K562 (cell line): ENCODE data around the gene ADIPOR2. TPM values are rescaled to one million over a fixed set of nuclear protein-coding genes. Genes with fewer than 3 reads are reported as not detected.

Source experiments
- ARID2 ChIP-seq: fragments of 450-650 bp; IDR thresholded peaks from 2 replicates; pipeline ENCODE4 v1.6.1; 2017; ENCODE audit warnings: antibody characterized with exemption, mild to moderate bottlenecking
- CBX5 ChIP-seq: IDR thresholded peaks from 2 replicates; pipeline ENCODE4 v1.6.1; 2014; ENCODE audit warnings: low read depth, borderline replicate concordance
- CHCHD3 ChIP-seq: fragments of 250-450 bp; sonication (Bioruptor Pico); IDR thresholded peaks from 2 replicates; pipeline ENCODE4 v2.1.2; 2022; ENCODE audit warnings: mild to moderate bottlenecking
- DPF2 ChIP-seq: fragments of 450-650 bp; IDR thresholded peaks from 2 replicates; pipeline ENCODE4 v1.6.1; 2016
- FOXJ2 ChIP-seq: fragments of 200-800 bp; sonication (Bioruptor generic); IDR thresholded peaks from 2 replicates; pipeline ENCODE4 v1.6.1; 2016; ENCODE audit warnings: missing genetic modification characterization, missing compliant biosample characterization
- GATA2 ChIP-seq: sonication (generic); formaldehyde crosslinking; IDR thresholded peaks from 2 replicates; pipeline ENCODE4 v1.4.0; 2020; ENCODE audit warnings: mild to moderate bottlenecking, missing genetic modification reagents
- HDAC2 ChIP-seq: fragments of 450-650 bp; IDR thresholded peaks from 2 replicates; pipeline ENCODE4 v1.6.1; 2016; ENCODE audit warnings: mild to moderate bottlenecking
- HSF4 ChIP-seq: fragments of 250-450 bp; sonication (Bioruptor Pico); IDR thresholded peaks from 2 replicates; pipeline ENCODE4 v2.1.2; 2022; ENCODE audit warnings: mild to moderate bottlenecking, moderate library complexity, borderline replicate concordance
- KLF10 ChIP-seq: fragments of 250-450 bp; sonication (Bioruptor Pico); IDR thresholded peaks from 2 replicates; pipeline ENCODE4 v1.6.1; 2021; ENCODE audit warnings: matching md5 sums
- RBM39 ChIP-seq: fragments of 200-400 bp; formaldehyde crosslinking; optimal IDR thresholded peaks from 2 replicates; pipeline ENCODE3; 2018; ENCODE audit warnings: low read depth, low read length
- ZBTB1 ChIP-seq: sonication (generic); formaldehyde crosslinking; IDR thresholded peaks from 2 replicates; pipeline ENCODE4 v1.8.1; 2023; ENCODE audit warnings: missing genetic modification reagents, low read depth, mild to moderate bottlenecking, borderline replicate concordance
- ZNF239 ChIP-seq: fragments of 250-450 bp; sonication (Bioruptor Pico); IDR thresholded peaks from 2 replicates; pipeline ENCODE4 v1.4.0; 2020; ENCODE audit warnings: mild to moderate bottlenecking
- ZNF311 ChIP-seq: fragments of 250-450 bp; sonication (Bioruptor Pico); IDR thresholded peaks from 2 replicates; pipeline ENCODE4 v1.4.0; 2020; ENCODE audit warnings: mild to moderate bottlenecking, moderate library complexity
- ZNF324 ChIP-seq: fragments of 250-450 bp; sonication (Bioruptor Pico); IDR thresholded peaks from 2 replicates; pipeline ENCODE4 v1.4.0; 2020; ENCODE audit warnings: mild to moderate bottlenecking
- polyA plus RNA-seq, 8 experiments: library from polyadenylated mRNA; depleted of rRNA in 4 of 8; stranded (reverse) in 5 of 8; unstranded in 3 of 8; fragments of >200 nt; fragmentation: Nextera tagmentation in 2 of 8; fragmentation: Illumina TruSeq in 1 of 8; extraction: Ambion mirVana in 2 of 8; extraction: Trizol in 1 of 8; gene quantifications; 2 replicates each; pipeline versions ENCODE4 v1.2.1 to v1.2.3, GENCODE V29; 2011 to 2014; ENCODE audit warnings: inconsistent platforms in 1 of 8, missing spikeins in 1 of 8
- total RNA-seq, 7 experiments: library from RNA; depleted of rRNA in 6 of 7; stranded (reverse); fragments of >200 nt in 6 of 7; fragmentation: Illumina TruSeq in 2 of 7; extraction: Trizol in 2 of 7; gene quantifications; 2 replicates each; pipeline versions ENCODE4 v1.2.1 to v1.2.3, GENCODE V29; 2011 to 2021; ENCODE audit warnings: low replicate concordance in 1 of 7
- TF ChIP-seq, protein P1 (sequence below): fragments of 450-650 bp; IDR thresholded peaks from 2 replicates; pipeline ENCODE4 v1.6.1; 2018; ENCODE audit warnings: mild to moderate bottlenecking, low read depth; ENCODE audit not compliant: partially characterized antibody
- TF ChIP-seq, protein P2 (sequence below): fragments of 250-450 bp; sonication (Bioruptor Pico); IDR thresholded peaks from 2 replicates; pipeline ENCODE4 v1.8.0; 2021; ENCODE audit warnings: borderline replicate concordance, mild to moderate bottlenecking, moderate library complexity; ENCODE audit not compliant: poor library complexity, severe bottlenecking
- TF ChIP-seq, protein P3 (sequence below), 2 experiments: fragments of 150-350 bp in 1 of 2; IDR thresholded peaks; 2 replicates each; pipeline ENCODE4 v1.6.1; 2012 to 2016; ENCODE audit warnings: low read depth in 2 of 2, low read length in 2 of 2, mild to moderate bottlenecking in 1 of 2, moderate library complexity in 1 of 2
- TF ChIP-seq, protein P4 (sequence below), 2 experiments: IDR thresholded peaks; 2 replicates each; pipeline ENCODE4 v1.6.1; 2011; ENCODE audit warnings: borderline replicate concordance in 1 of 2, control low read depth in 1 of 2, low read depth in 1 of 2, low read length in 1 of 2, mild to moderate bottlenecking in 1 of 2, mixed read lengths in 1 of 2, moderate library complexity in 1 of 2; ENCODE audit not compliant: insufficient read depth in 1 of 2, insufficient read length in 1 of 2, poor library complexity in 1 of 2, severe bottlenecking in 1 of 2; ENCODE audit errors: extremely low read depth in 1 of 2

ADIPOR2 gene
- total and polyA plus RNA-seq, 9 of the 15 experiments (the other 6 are each of a cell fraction or from before 2014, with no cell fraction given), result 10.9 to 63.5 (median 46.0) TPM

DNA sequence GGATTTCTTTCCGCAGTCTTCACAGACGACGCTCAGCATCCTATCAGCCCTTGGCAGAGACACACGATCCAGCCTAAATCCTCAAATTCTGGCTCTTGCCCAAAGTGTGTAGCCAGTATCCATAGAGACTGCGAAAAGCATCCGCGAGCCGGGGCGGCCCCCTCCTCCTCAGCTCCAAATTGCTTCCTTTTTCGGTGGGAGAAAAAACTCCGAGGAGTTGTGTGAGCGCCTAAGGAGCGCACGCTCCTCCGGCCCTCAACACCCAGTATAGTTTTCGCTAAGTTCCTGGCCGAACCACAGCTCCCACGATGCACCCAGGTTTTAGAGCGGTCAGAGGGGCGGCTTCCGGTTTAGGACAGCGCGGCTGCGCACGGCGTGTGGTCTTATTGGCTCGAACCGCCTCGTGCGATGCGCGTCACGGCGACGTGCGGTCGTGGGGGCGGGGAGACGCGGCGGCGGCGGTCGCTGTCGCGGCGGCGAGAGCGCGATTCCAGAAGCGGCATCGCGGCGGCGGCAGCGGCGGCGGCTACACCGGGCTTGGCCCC is at the start of gene ADIPOR2 (continued):
- no peak for TF ChIP-seq HSF4 (CRISPR knock-in tag)
- no peak for TF ChIP-seq ZNF311
- peak; percentile 73; the same call in 1 of the 2 replicates for TF ChIP-seq HDAC2
- no peak for TF ChIP-seq CHCHD3 (CRISPR knock-in tag)
- no peak for TF ChIP-seq ZNF239 (CRISPR knock-in tag)
- TF ChIP-seq CBX5, result no peak
- TF ChIP-seq RBM39, result no peak
- TF ChIP-seq, protein P1, sequence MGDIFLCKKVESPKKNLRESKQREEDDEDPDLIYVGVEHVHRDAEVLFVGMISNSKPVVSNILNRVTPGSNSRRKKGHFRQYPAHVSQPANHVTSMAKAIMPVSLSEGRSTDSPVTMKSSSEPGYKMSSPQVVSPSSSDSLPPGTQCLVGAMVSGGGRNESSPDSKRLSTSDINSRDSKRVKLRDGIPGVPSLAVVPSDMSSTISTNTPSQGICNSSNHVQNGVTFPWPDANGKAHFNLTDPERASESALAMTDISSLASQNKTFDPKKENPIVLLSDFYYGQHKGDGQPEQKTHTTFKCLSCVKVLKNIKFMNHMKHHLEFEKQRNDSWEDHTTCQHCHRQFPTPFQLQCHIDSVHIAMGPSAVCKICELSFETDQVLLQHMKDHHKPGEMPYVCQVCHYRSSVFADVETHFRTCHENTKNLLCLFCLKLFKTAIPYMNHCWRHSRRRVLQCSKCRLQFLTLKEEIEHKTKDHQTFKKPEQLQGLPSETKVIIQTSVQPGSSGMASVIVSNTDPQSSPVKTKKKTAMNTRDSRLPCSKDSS, result no peak
- TF ChIP-seq ARID2, result no peak
- no peak for TF ChIP-seq KLF10
- TF ChIP-seq FOXJ2 (tag), result peak; percentile 41; the same call in 1 of the 2 replicates
- TF ChIP-seq, protein P2, sequence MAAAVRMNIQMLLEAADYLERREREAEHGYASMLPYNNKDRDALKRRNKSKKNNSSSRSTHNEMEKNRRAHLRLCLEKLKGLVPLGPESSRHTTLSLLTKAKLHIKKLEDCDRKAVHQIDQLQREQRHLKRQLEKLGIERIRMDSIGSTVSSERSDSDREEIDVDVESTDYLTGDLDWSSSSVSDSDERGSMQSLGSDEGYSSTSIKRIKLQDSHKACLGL, result no peak
- no peak for TF ChIP-seq ZNF324
- TF ChIP-seq ZBTB1, result peak; percentile 99
- no peak for TF ChIP-seq GATA2 (CRISPR knock-in tag)
- TF ChIP-seq, protein P3, sequence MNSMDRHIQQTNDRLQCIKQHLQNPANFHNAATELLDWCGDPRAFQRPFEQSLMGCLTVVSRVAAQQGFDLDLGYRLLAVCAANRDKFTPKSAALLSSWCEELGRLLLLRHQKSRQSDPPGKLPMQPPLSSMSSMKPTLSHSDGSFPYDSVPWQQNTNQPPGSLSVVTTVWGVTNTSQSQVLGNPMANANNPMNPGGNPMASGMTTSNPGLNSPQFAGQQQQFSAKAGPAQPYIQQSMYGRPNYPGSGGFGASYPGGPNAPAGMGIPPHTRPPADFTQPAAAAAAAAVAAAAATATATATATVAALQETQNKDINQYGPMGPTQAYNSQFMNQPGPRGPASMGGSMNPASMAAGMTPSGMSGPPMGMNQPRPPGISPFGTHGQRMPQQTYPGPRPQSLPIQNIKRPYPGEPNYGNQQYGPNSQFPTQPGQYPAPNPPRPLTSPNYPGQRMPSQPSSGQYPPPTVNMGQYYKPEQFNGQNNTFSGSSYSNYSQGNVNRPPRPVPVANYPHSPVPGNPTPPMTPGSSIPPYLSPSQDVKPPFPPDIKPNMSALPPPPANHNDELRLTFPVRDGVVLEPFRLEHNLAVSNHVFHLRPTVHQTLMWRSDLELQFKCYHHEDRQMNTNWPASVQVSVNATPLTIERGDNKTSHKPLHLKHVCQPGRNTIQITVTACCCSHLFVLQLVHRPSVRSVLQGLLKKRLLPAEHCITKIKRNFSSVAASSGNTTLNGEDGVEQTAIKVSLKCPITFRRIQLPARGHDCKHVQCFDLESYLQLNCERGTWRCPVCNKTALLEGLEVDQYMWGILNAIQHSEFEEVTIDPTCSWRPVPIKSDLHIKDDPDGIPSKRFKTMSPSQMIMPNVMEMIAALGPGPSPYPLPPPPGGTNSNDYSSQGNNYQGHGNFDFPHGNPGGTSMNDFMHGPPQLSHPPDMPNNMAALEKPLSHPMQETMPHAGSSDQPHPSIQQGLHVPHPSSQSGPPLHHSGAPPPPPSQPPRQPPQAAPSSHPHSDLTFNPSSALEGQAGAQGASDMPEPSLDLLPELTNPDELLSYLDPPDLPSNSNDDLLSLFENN (IDR thresholded peaks at IDR 0.05; ENCODE audit: low read depth in 2 of 2, low read length in 2 of 2), result 0 out of 4 replicates have a peak, but pooled peaks of 1 of the 2 experiments have one; percentile 15
- TF ChIP-seq, protein P4, sequence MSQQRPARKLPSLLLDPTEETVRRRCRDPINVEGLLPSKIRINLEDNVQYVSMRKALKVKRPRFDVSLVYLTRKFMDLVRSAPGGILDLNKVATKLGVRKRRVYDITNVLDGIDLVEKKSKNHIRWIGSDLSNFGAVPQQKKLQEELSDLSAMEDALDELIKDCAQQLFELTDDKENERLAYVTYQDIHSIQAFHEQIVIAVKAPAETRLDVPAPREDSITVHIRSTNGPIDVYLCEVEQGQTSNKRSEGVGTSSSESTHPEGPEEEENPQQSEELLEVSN (IDR thresholded peaks at IDR 0.05; ENCODE audit: borderline replicate concordance in 1 of 2, extremely low read depth in 1 of 2, insufficient read depth in 1 of 2, insufficient read length in 1 of 2, low read depth in 1 of 2, low read length in 1 of 2, poor library complexity in 1 of 2, severe bottlenecking in 1 of 2), result peak; percentile 65 to 78
- no peak for TF ChIP-seq DPF2
